Measurements from ENCODE around the gene B4GALT4. TPM values are rescaled to one million over a fixed set of nuclear protein-coding genes. Genes with fewer than 3 reads are reported as not detected.
"Not testable (repeated sequence)": the region's sequence is repeated elsewhere in the genome, so short reads cannot be mapped to it uniquely, and the experiment has no call there.

Gene B4GALT4
- polyA plus RNA-seq, 1 of the 3 experiments (the other 2 are of a cell fraction): 15.7 TPM

DNA sequence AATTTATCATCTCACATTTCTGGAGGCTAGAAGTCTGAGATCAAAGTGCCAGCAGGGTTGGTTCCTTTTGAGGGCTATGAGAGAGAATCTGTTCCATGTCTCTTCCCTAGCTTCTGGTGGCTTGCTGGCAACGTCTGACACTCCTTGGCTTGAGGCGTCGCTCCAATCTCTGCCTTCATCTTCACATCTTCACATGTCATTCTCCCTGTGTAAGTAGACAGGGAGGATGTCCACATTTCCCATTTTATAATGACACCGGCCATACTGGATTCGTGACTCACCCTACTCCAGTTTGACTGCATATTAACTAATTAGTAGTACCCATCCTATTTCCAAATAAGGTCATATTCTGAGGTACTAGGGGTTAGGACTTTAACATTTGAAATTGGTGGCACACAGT, 36.0 kb upstream of the B4GALT4 start:
- POLR2A ChIA-PET: interaction anchor here (0.8 kb wide), 1 partner anchor 55 kb away, joined by 4 read pairs; no protein-coding TSS in a partner anchor
- CTCF ChIA-PET: interaction anchor here (0.7 to 4.6 kb wide), 11 partner anchors 11 to 413 kb away, joined by 3 to 40 read pairs (median 5); partner anchors contain the start of gene B4GALT4

DNA sequence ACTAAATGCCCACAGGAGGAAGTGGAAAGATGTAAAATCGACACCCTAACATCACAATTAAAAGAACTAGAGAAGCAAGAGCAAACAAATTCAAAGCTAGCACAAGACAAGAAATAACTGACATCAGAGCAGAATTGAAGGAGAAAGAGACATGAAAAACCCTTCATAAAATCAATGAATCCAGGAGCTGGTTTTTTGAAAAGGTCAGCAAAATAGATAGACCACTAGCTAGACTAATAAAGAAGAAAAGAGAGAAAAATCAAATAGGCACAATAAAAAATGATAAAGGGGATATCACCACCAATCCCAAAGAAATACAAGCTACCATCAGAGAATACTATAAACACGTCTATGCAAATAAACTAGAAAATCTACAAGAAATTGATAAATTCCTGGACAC, 29.5 kb upstream of the B4GALT4 start:
- H3F3A ChIP-seq (replicated peaks; ENCODE audit: insufficient read depth); H3K4me3 ChIP-seq (ENCODE audit: low read depth in 2 of 2, low read length in 1 of 2); H3K27ac ChIP-seq (ENCODE audit: low read depth in 2 of 2, low read length in 1 of 2); H3K36me3 ChIP-seq (replicated peaks in 1 of 2; ENCODE audit: control insufficient read depth in 1 of 2, insufficient read depth in 2 of 2, low read length in 1 of 2); H3K27me3 ChIP-seq (ENCODE audit: insufficient read depth); H4K20me1 ChIP-seq (ENCODE audit: insufficient read depth); POLR2A ChIA-PET; H3K9ac ChIP-seq; H3K4me2 ChIP-seq; H2AFZ ChIP-seq (ENCODE audit: low read depth); H3K4me1 ChIP-seq (ENCODE audit: control insufficient read depth in 1 of 2, insufficient read depth in 2 of 2, low read depth in 1 of 2, low read length in 1 of 2); H3K9me3 ChIP-seq; CTCF ChIA-PET; DNase-seq; H3K79me2 ChIP-seq (ENCODE audit: insufficient read depth); H3K9me2 ChIP-seq: not testable (repeated sequence)
- WGBS (ENCODE audit: low lambda C conversion rate): 30% methylated on average over 2 of the region's 2 CpGs

More for the DNA sequence above, 36.0 kb upstream of the B4GALT4 start:
- TF ChIP-seq YY1 (IDR thresholded peaks at IDR 0.05; ENCODE audit: low read depth) (no peak), RXRA (IDR thresholded peaks at IDR 0.05; ENCODE audit: borderline replicate concordance, low read depth) (no peak), FOSL2 (IDR thresholded peaks at IDR 0.05; ENCODE audit: borderline replicate concordance, low read depth) (no peak), SMC3 (IDR thresholded peaks at IDR 0.05; ENCODE audit: low read depth, low read length) (no peak), JUND (IDR thresholded peaks at IDR 0.05) (no peak)
- TF ChIP-seq, protein P1, sequence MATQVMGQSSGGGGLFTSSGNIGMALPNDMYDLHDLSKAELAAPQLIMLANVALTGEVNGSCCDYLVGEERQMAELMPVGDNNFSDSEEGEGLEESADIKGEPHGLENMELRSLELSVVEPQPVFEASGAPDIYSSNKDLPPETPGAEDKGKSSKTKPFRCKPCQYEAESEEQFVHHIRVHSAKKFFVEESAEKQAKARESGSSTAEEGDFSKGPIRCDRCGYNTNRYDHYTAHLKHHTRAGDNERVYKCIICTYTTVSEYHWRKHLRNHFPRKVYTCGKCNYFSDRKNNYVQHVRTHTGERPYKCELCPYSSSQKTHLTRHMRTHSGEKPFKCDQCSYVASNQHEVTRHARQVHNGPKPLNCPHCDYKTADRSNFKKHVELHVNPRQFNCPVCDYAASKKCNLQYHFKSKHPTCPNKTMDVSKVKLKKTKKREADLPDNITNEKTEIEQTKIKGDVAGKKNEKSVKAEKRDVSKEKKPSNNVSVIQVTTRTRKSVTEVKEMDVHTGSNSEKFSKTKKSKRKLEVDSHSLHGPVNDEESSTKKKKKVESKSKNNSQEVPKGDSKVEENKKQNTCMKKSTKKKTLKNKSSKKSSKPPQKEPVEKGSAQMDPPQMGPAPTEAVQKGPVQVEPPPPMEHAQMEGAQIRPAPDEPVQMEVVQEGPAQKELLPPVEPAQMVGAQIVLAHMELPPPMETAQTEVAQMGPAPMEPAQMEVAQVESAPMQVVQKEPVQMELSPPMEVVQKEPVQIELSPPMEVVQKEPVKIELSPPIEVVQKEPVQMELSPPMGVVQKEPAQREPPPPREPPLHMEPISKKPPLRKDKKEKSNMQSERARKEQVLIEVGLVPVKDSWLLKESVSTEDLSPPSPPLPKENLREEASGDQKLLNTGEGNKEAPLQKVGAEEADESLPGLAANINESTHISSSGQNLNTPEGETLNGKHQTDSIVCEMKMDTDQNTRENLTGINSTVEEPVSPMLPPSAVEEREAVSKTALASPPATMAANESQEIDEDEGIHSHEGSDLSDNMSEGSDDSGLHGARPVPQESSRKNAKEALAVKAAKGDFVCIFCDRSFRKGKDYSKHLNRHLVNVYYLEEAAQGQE (IDR thresholded peaks at IDR 0.05; ENCODE audit: low read depth, low read length): no peak
- 82% methylated on average over 5 of the region's 5 CpGs for WGBS (ENCODE audit: low lambda C conversion rate)
- no peaks in the 10 kb centered on the region for H3F3A ChIP-seq (replicated peaks; ENCODE audit: insufficient read depth)
- no peak overlapping the region for H3K4me3 ChIP-seq (ENCODE audit: low read depth in 2 of 2, low read length in 1 of 2)
- H3K9ac ChIP-seq: no peak overlapping the region
- no peaks in the 10 kb centered on the region for H3K36me3 ChIP-seq (replicated peaks in 1 of 2; ENCODE audit: control insufficient read depth in 1 of 2, insufficient read depth in 2 of 2, low read length in 1 of 2)
- no peak overlapping the region for H2AFZ ChIP-seq (ENCODE audit: low read depth)
- H4K20me1 ChIP-seq (ENCODE audit: insufficient read depth): no peaks in the 10 kb centered on the region
- no peaks in the 10 kb centered on the region for H3K9me2 ChIP-seq
- no peaks in the 10 kb centered on the region for H3K9me3 ChIP-seq
- H3K27me3 ChIP-seq (ENCODE audit: insufficient read depth): no peaks in the 10 kb centered on the region
- H3K79me2 ChIP-seq (ENCODE audit: insufficient read depth): no peaks in the 10 kb centered on the region
- peaks cover 0 to 19% of the 10 kb centered on the region in 2 experiments; a peak in 2 of 4 replicates for H3K4me1 ChIP-seq (ENCODE audit: control insufficient read depth in 1 of 2, insufficient read depth in 2 of 2, low read depth in 1 of 2, low read length in 1 of 2)
- no peak for DNase-seq
- peak overlapping the region in 1 of 2 experiments; percentile 34; a peak in 1 of 4 replicates for H3K27ac ChIP-seq (ENCODE audit: low read depth in 2 of 2, low read length in 1 of 2)
- no peak overlapping the region for H3K4me2 ChIP-seq

DNA sequence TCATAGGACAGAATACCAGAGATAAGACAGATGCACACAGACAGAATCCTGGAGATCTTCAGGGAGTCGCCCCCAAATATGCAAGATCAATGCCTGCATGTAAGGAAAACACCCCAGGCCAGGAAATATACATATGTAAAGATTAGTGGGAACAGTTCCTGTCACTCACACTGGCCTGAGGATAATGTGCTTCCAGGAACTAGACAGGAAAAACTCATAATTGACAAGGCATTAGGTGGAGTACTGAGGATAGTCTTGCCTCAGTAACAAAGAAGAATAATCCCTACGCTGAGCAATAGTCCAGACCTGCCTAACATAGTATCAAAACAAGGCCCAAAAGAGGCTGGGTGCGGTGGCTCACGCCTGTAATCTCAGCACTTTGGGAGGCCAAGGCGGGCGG, 20.4 kb upstream of the B4GALT4 start:
- CTCF ChIA-PET: no interaction called here
- H3K9ac ChIP-seq: no peak overlapping the region
- H3K4me3 ChIP-seq (ENCODE audit: low read depth in 2 of 2, low read length in 1 of 2): no peak overlapping the region
- H3K9me3 ChIP-seq: no peaks in the 10 kb centered on the region
- WGBS (ENCODE audit: low lambda C conversion rate): 78% methylated on average over 6 of the region's 6 CpGs
- no peaks in the 10 kb centered on the region for H3K9me2 ChIP-seq
- no peak for DNase-seq
- H3K4me1 ChIP-seq (ENCODE audit: control insufficient read depth in 1 of 2, insufficient read depth in 2 of 2, low read depth in 1 of 2, low read length in 1 of 2): peaks cover 0 to 4% of the 10 kb centered on the region in 2 experiments; a peak in 2 of 4 replicates
- H3K4me2 ChIP-seq: no peak overlapping the region
- no peaks in the 10 kb centered on the region for H3F3A ChIP-seq (replicated peaks; ENCODE audit: insufficient read depth)
- H3K27ac ChIP-seq (ENCODE audit: low read depth in 2 of 2, low read length in 1 of 2): no peak overlapping the region
- H3K36me3 ChIP-seq (replicated peaks in 1 of 2; ENCODE audit: control insufficient read depth in 1 of 2, insufficient read depth in 2 of 2, low read length in 1 of 2): no peaks in the 10 kb centered on the region
- H4K20me1 ChIP-seq (ENCODE audit: insufficient read depth): no peaks in the 10 kb centered on the region
- H3K79me2 ChIP-seq (ENCODE audit: insufficient read depth): no peaks in the 10 kb centered on the region
- no peak overlapping the region for H2AFZ ChIP-seq (ENCODE audit: low read depth)
- no peaks in the 10 kb centered on the region for H3K27me3 ChIP-seq (ENCODE audit: insufficient read depth)
- POLR2A ChIA-PET: no interaction called here
- no peak for TF ChIP-seq JUND (IDR thresholded peaks at IDR 0.05)
- no peak for TF ChIP-seq TEAD4 (IDR thresholded peaks at IDR 0.05; ENCODE audit: borderline replicate concordance, insufficient read depth)
- no peak for TF ChIP-seq GATA2 (CRISPR knock-in tag; IDR thresholded peaks at IDR 0.05)
